GM12801 (cell line): Measurements from ENCODE around the gene LPAR1.

ENCODE experiments used
- TF ChIP-seq, protein P1 (sequence below): IDR thresholded peaks from one replicate; pipeline ENCODE4 v1.5.1; 2011; ENCODE audit warnings: control low read depth; ENCODE audit not compliant: insufficient read length; ENCODE audit errors: extremely low read depth

Gene LPAR1

DNA sequence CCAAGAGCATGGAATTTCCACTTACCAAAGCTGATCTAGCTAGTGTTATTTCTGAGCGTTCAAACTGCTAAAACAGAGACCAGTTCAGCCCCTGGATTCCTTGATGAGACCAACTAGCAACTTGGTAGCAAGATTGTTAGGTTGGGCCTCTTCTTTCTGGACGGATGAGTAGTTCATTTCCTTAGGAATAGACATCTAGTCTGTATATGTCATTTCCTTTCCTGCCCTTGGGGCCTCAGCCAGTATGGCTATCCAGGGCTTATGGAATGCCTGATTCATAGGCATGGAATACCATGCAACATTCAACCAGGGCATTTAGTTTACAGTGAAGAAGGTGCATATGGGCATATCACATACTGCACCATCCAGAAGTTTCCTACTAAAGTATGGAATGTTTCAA is 14.5 kb upstream of the LPAR1 start:
- TF ChIP-seq, protein P1, sequence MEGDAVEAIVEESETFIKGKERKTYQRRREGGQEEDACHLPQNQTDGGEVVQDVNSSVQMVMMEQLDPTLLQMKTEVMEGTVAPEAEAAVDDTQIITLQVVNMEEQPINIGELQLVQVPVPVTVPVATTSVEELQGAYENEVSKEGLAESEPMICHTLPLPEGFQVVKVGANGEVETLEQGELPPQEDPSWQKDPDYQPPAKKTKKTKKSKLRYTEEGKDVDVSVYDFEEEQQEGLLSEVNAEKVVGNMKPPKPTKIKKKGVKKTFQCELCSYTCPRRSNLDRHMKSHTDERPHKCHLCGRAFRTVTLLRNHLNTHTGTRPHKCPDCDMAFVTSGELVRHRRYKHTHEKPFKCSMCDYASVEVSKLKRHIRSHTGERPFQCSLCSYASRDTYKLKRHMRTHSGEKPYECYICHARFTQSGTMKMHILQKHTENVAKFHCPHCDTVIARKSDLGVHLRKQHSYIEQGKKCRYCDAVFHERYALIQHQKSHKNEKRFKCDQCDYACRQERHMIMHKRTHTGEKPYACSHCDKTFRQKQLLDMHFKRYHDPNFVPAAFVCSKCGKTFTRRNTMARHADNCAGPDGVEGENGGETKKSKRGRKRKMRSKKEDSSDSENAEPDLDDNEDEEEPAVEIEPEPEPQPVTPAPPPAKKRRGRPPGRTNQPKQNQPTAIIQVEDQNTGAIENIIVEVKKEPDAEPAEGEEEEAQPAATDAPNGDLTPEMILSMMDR: no peak

DNA sequence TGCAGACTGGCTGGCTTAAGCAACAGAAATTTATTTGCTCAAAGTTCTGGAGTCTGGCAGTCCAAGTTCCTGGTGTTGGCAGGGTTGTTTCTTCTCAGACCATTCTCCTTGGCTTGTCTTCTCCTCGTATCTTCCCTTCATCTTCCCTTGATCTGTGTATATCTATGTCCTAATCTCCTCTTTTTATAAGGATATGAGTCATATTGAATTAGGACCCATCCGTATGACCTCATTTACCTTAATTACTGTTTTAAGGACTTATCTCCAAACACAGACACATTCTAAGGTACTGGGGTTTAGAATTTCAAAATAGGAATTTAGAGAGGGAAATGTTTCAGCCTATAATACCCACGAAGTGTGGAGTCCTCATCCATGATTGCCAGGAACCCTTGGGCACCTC is 13.1 kb upstream of the LPAR1 start:
- TF ChIP-seq, protein P1: no peak

DNA sequence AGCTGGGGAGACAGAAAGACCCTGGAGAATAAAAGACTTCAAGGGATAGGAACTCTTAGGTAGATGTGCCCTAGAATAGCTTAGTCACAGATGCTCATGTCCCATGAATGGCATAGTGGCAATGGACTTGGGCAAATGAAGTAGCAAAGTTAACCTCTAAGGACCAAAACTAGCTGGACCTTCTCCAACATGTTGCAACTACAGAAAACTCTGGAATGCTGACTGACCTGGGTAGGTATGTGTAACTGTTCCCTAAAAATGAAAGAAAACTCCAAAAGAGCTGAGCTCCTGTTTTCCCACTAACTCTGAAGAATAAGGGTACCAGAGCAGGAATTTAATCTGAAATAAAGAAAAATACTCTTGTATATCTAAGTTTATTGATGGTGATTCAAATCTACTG is 12.5 kb upstream of the LPAR1 start:
- TF ChIP-seq, protein P1: no peak

DNA sequence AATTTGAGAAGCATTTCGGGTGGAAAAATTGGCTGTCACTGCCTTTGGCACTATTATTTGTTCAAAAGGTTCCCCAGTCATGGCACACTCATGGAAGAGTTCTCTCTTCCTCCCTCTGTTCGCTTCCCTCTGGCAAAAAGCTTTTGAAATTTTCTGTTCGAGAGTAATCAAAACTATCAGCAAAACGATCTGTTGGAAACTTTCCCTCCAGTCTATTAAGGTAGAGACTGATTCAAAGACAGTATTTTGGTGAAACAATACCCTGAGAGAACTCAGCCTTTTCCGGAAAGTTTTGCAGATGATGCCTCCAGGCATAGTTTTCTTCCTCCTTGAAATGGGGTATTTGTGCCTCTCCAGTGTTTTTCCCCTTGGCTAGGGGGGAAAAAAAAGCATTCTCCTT is 3.6 kb upstream of the LPAR1 start:
- TF ChIP-seq, protein P1: no peak

DNA sequence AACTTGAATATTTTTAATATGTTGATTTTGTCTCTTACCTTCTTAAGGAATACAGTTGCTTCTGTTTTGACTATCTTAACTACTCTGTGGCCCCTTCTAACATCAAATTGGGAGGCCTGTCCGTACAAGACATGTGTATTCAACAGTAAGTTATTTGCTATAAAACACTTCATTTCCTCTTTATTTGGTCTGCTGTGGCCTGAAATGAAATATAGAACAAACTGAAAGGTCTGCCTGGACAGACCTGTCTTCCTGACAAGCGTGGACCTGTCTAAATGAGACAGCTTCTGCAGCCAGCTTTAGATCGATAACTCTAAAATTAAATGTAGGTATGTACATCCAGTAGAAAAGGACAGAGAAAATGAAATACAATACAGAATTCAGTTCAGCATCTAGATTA is 2.2 kb upstream of the LPAR1 start:
- TF ChIP-seq, protein P1: no peak

DNA sequence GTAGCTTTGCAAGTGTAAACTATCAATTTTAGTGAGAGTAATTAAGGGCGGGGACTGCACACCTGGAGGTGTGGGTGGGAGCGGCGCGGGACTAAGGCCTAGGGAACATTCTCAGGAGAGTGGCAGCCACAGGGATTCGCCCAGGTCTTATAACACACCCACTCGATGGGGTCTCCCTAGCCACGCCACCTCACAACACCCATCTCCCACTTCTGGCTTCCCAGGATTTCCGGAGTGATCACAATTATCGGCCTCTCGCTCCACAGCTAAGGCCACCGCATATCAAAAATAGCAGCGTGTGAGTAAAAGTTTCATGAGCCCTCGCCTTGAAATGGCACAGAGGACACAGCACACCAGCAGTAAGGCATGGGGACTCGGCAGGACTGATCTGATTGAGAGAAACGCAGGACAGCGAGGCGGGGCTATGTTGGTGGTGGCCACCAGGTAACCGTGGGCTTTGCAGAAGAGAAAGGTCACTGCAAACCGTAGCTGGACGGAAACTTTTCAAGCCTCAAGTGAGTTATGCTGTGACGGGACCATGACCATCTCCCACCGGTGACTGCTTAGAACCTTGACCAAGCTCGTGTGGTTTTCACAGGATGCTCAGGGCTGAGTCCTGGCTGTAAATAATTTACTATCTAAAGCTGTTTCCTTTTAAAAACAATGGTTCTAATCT is 1.1 kb upstream of the LPAR1 start:
- TF ChIP-seq, protein P1: no peak

DNA sequence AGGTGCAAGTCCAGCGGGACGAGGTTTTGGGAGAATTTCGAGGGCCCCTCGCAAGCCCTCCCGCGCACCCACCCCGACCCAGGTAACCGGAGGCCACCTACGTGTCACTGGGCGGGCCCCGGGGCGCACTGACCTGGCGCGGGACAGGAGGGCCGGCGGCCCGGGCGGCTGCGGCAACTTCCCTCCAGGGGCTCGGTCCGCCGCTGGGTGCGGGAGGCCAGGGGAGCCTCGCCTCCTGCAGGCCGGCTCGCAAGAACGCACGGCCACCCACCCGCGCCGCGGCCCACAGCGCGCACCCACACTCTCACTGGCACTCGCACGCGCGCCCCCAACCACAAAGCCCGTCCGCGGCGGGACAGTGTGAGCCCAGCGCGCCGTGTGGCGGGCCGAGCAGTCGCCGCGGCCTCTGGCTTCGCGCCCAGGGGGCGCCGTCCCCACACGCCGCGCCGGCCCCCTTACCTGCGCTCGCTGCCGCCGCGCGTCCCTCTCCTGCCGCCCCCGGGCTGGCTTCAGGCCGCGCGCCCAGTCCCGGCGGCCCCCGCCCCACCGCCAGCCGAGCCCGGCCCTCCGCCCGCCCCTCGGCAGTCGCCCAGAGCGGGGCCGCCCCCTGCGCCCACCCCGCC is 451 bp downstream of the LPAR1 start:
- TF ChIP-seq, protein P1: no peak
